SU-DHL-6 (cell line): ENCODE data around the gene FHAD1.

ENCODE experiments used
- H2AFZ ChIP-seq: fragments of 200-600 bp; sonication (generic); 2 replicates; pipeline ENCODE4 v1.6.1; 2014; ENCODE audit warnings: low read depth, mild to moderate bottlenecking, moderate library complexity, mixed read lengths, antibody characterized with exemption, low read length; ENCODE audit not compliant: severe bottlenecking
- H3F3A ChIP-seq: fragments of 200-600 bp; shearing (Covaris generic); 2 replicates; pipeline ENCODE4 v1.6.0; 2016; ENCODE audit warnings: antibody characterized with exemption, mild to moderate bottlenecking; ENCODE audit not compliant: insufficient read depth
- H3K27ac ChIP-seq: fragments of 200-600 bp; sonication (generic); 2 replicates; pipeline ENCODE4 v1.5.1; 2016; ENCODE audit warnings: low read depth, mild to moderate bottlenecking, low read length, moderate library complexity, mixed read lengths
- H3K27me3 ChIP-seq: fragments of 200-600 bp; sonication (generic), shearing (Covaris generic); 2 replicates; pipeline ENCODE4 v1.6.0; 2014; ENCODE audit warnings: mild to moderate bottlenecking, low read length
- H3K36me3 ChIP-seq: fragments of 200-600 bp; sonication (generic); 2 replicates; pipeline ENCODE4 v1.6.1; 2014; ENCODE audit warnings: mild to moderate bottlenecking, low read length, mixed read lengths
- H3K4me2 ChIP-seq: fragments of 300-600, 200-600 bp; shearing (Covaris generic), sonication (generic); 2 replicates; pipeline ENCODE4 v1.6.0; 2014; ENCODE audit warnings: low read length, low read depth, mild to moderate bottlenecking; ENCODE audit not compliant: poor library complexity, severe bottlenecking
- H3K4me3 ChIP-seq: fragments of 200-600 bp; sonication (generic); 2 replicates; pipeline ENCODE4 v1.5.1; 2014; ENCODE audit warnings: antibody characterized with exemption, low read length, mild to moderate bottlenecking, mixed read lengths; ENCODE audit not compliant: insufficient read depth, poor library complexity, severe bottlenecking
- H3K79me2 ChIP-seq: fragments of 200-600 bp; sonication (generic); 2 replicates; pipeline ENCODE4 v1.6.1; 2014; ENCODE audit warnings: mild to moderate bottlenecking, low read length, moderate library complexity; ENCODE audit not compliant: insufficient read depth
- H3K9ac ChIP-seq: fragments of 200-600 bp; sonication (generic); 2 replicates; pipeline ENCODE4 v1.7.0; 2014; ENCODE audit warnings: mild to moderate bottlenecking, low read length
- H3K9me2 ChIP-seq: fragments of 200-600 bp; sonication (generic); replicated peaks from 2 replicates; pipeline ENCODE4 v1.6.1; 2014; ENCODE audit warnings: low read length; ENCODE audit not compliant: insufficient read depth
- H3K9me3 ChIP-seq: fragments of 200-600 bp; sonication (generic); 2 replicates; pipeline ENCODE4 v1.6.1; 2014; ENCODE audit warnings: low read length, mixed read lengths; ENCODE audit not compliant: insufficient read depth
- H4K20me1 ChIP-seq: fragments of 200-600 bp; sonication (generic); 2 replicates; pipeline ENCODE4 v1.6.1; 2014; ENCODE audit warnings: low read depth, mild to moderate bottlenecking, antibody characterized with exemption, low read length, moderate library complexity, mixed read lengths
- EZH2phosphoT487 ChIP-seq: fragments of 200-600 bp; sonication (generic), shearing (Covaris generic); conservative IDR thresholded peaks from 2 replicates; pipeline ENCODE4 v1.6.1; 2018; ENCODE audit warnings: mild to moderate bottlenecking, antibody characterized with exemption, low read length, moderate library complexity, mixed read lengths
- TF ChIP-seq, protein P1 (sequence below): fragments of 200-600 bp; sonication (generic); IDR thresholded peaks from one replicate; pipeline ENCODE4 v1.5.1; 2017; ENCODE audit warnings: antibody characterized with exemption, mild to moderate bottlenecking, low read length, moderate library complexity; ENCODE audit not compliant: insufficient read depth, poor library complexity, severe bottlenecking

The FHAD1 gene

DNA sequence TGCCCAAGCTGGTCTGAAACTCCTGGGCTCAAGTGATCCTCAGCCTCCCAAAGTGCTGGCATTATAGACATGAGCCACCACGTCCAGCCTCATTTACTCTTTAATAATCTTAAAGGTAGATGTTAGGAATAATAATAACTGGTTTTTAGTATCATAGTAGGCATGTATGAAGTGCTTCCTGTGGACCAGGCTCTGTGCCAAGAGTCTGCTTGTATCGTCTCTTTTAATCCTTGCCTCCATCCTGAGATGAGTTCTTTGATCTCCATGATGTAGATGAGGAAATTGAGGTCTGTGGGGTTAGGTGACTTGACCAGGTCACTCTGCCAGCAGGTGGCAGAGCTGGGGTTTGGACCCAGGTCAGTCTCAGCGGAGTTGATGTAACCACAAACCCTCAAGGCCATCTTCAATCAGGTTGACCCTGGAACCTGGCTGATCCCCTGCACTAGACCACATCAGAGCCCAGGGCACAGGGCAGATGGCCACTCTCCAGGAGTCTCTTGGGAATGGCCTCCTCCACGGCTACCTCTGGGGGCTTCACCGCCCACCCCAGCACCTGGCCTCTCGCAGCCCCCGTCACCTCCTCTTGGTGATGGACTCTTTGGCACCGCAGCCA, 173.9 kb downstream of the FHAD1 start:
- H3K9ac ChIP-seq = no peak overlapping the region
- no peak overlapping the region for H3K27ac ChIP-seq
- H3F3A ChIP-seq = no peaks in the 10 kb centered on the region
- no peaks in the 10 kb centered on the region for H3K9me3 ChIP-seq
- no peak overlapping the region for H3K4me2 ChIP-seq
- no peaks in the 10 kb centered on the region for H3K27me3 ChIP-seq
- no peaks in the 10 kb centered on the region for H3K36me3 ChIP-seq
- no peaks in the 10 kb centered on the region; the same call in 1 of the 2 replicates for H4K20me1 ChIP-seq
- H3K79me2 ChIP-seq = peaks cover 20% of the 10 kb centered on the region; the same call in 1 of the 2 replicates
- no peak overlapping the region for H2AFZ ChIP-seq
- no peak for TF ChIP-seq EZH2phosphoT487
- TF ChIP-seq, protein P1, sequence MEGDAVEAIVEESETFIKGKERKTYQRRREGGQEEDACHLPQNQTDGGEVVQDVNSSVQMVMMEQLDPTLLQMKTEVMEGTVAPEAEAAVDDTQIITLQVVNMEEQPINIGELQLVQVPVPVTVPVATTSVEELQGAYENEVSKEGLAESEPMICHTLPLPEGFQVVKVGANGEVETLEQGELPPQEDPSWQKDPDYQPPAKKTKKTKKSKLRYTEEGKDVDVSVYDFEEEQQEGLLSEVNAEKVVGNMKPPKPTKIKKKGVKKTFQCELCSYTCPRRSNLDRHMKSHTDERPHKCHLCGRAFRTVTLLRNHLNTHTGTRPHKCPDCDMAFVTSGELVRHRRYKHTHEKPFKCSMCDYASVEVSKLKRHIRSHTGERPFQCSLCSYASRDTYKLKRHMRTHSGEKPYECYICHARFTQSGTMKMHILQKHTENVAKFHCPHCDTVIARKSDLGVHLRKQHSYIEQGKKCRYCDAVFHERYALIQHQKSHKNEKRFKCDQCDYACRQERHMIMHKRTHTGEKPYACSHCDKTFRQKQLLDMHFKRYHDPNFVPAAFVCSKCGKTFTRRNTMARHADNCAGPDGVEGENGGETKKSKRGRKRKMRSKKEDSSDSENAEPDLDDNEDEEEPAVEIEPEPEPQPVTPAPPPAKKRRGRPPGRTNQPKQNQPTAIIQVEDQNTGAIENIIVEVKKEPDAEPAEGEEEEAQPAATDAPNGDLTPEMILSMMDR = no peak
- H3K4me3 ChIP-seq = no peak overlapping the region
- H3K9me2 ChIP-seq = no peaks in the 10 kb centered on the region

DNA sequence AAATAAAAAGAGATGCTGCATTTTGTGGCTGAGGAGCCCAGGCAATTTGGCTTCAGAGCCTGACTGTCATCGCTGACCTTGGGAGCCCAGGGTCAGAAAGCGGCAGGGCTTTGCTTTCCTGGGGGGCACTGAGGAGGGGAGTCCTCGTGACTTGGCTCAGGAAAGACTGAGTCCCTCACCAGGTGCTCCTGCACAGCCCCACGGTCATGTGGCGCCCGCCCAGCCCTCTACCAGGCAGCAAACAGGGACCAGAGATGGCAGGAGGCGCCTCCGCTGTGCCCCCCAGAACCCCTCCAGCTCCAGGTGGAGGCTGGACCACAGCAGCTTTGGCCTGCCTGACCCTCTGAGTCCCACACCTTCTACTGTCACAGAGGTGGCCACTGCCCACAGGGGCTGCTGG, 175.8 kb downstream of the FHAD1 start:
- Histone ChIP-seq H3K27ac (no peak overlapping the region), H3K4me2 (no peak overlapping the region), H2AFZ (no peak overlapping the region), H3K36me3 (no peaks in the 10 kb centered on the region), H3K4me3 (no peak overlapping the region), H3K27me3 (no peaks in the 10 kb centered on the region), H4K20me1 (no peaks in the 10 kb centered on the region; the same call in 1 of the 2 replicates), H3K79me2 (peaks cover 15% of the 10 kb centered on the region; the same call in 1 of the 2 replicates), H3K9me2 (no peaks in the 10 kb centered on the region), H3K9ac (no peak overlapping the region), H3F3A (no peaks in the 10 kb centered on the region), H3K9me3 (no peaks in the 10 kb centered on the region)
- TF ChIP-seq, protein P1 = no peak
- TF ChIP-seq EZH2phosphoT487 = no peak

DNA sequence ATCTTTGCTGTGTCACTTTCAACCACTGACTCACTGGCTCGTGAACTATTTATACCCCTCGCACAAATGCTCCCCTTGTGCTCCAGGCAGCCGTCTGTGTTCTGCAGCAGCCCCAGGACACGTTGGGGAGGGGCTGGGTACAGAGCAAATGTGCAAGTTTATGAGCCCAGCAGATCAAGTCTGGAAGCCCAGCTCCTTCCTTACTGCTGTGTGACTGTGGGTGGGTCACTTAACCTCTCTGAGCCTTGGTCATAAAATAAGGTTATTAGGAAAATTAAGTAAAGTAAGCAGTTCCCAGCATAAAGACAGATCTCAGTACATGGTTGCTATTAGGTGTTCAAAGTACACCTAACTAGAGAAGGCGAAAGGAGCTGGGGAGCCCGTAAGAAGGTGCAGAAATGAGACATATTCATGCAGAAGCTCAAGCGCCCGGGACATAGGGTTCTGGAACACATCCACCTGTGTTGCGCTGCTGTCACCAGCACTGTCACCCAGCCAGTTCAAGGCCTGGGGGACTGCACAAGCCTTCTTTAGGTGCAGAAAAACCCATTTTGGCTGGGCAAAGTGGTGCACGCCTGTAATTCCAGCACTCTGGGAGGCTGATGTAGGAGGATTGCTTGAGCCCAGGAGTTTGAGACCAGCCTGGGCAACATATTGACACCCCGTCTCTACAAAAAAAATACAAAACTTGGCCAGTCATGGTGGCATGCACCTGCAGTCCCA, 176.5 kb downstream of the FHAD1 start:
- no peaks in the 10 kb centered on the region for H3F3A ChIP-seq
- H3K27ac ChIP-seq = no peak overlapping the region
- no peaks in the 10 kb centered on the region for H3K27me3 ChIP-seq
- H3K4me2 ChIP-seq = no peak overlapping the region
- no peaks in the 10 kb centered on the region for H3K9me2 ChIP-seq
- TF ChIP-seq EZH2phosphoT487 = no peak
- TF ChIP-seq, protein P1 = no peak
- H3K36me3 ChIP-seq = no peaks in the 10 kb centered on the region
- H2AFZ ChIP-seq = no peak overlapping the region
- H3K4me3 ChIP-seq = no peak overlapping the region
- H3K9ac ChIP-seq = no peak overlapping the region
- no peaks in the 10 kb centered on the region; the same call in 1 of the 2 replicates for H4K20me1 ChIP-seq
- H3K9me3 ChIP-seq = no peaks in the 10 kb centered on the region
- H3K79me2 ChIP-seq = peaks cover 15% of the 10 kb centered on the region; the same call in 1 of the 2 replicates
